Stimulated activated CD4-positive, alpha-beta T cell treated with anti-CD3 and anti-CD28 coated beads, Interleukin-15, amount 100 ng/mL, for 48 hours (primary cell): ENCODE data around the gene GDPD4.

Experiments used
- DNase-seq, 2 donors: peaks; one replicate each; pipeline ENCODE4 v3.0.0-alpha.2; 2020; ENCODE audit warnings: low read depth in 2 of 2

GDPD4 gene

GRCh38 chr11:77175021-77175842 lies 126.3 kb downstream of the GDPD4 start:
- no peak for DNase-seq

- no peak for DNase-seq
Measured at GRCh38 chr11:77174559-77174958, 126.9 kb downstream of the GDPD4 start.

GRCh38 chr11:77173494-77173893 lies 128.0 kb downstream of the GDPD4 start:
- DNase-seq = no peak

- DNase-seq = no peak
Measured at GRCh38 chr11:77172666-77172982, 128.9 kb downstream of the GDPD4 start.

- DNase-seq = no peak
Measured at GRCh38 chr11:77171885-77172665, 129.4 kb downstream of the GDPD4 start.

- DNase-seq = no peak
Measured at GRCh38 chr11:77171254-77171653, 130.2 kb downstream of the GDPD4 start.

- no peak for DNase-seq
Measured at GRCh38 chr11:77170107-77170506, 131.4 kb downstream of the GDPD4 start.

GRCh38 chr11:77167791-77168190 lies 133.7 kb downstream of the GDPD4 start:
- no peak for DNase-seq

GRCh38 chr11:77167111-77167626 lies 134.3 kb downstream of the GDPD4 start:
- no peak for DNase-seq
